SU-DHL-6 (cell line): Measurements from ENCODE around the gene CR1.

ENCODE experiments used
- H2AFZ ChIP-seq: fragments of 200-600 bp; sonication (generic); 2 replicates; pipeline ENCODE4 v1.6.1; 2014; ENCODE audit warnings: low read depth, mild to moderate bottlenecking, moderate library complexity, mixed read lengths, antibody characterized with exemption, low read length; ENCODE audit not compliant: severe bottlenecking
- H3F3A ChIP-seq: fragments of 200-600 bp; shearing (Covaris generic); 2 replicates; pipeline ENCODE4 v1.6.0; 2016; ENCODE audit warnings: antibody characterized with exemption, mild to moderate bottlenecking; ENCODE audit not compliant: insufficient read depth
- H3K27ac ChIP-seq: fragments of 200-600 bp; sonication (generic); 2 replicates; pipeline ENCODE4 v1.5.1; 2016; ENCODE audit warnings: low read depth, mild to moderate bottlenecking, low read length, moderate library complexity, mixed read lengths
- H3K27me3 ChIP-seq: fragments of 200-600 bp; sonication (generic), shearing (Covaris generic); 2 replicates; pipeline ENCODE4 v1.6.0; 2014; ENCODE audit warnings: mild to moderate bottlenecking, low read length
- H3K36me3 ChIP-seq: fragments of 200-600 bp; sonication (generic); 2 replicates; pipeline ENCODE4 v1.6.1; 2014; ENCODE audit warnings: mild to moderate bottlenecking, low read length, mixed read lengths
- H3K4me2 ChIP-seq: fragments of 300-600, 200-600 bp; shearing (Covaris generic), sonication (generic); 2 replicates; pipeline ENCODE4 v1.6.0; 2014; ENCODE audit warnings: low read length, low read depth, mild to moderate bottlenecking; ENCODE audit not compliant: poor library complexity, severe bottlenecking
- H3K4me3 ChIP-seq: fragments of 200-600 bp; sonication (generic); 2 replicates; pipeline ENCODE4 v1.5.1; 2014; ENCODE audit warnings: antibody characterized with exemption, low read length, mild to moderate bottlenecking, mixed read lengths; ENCODE audit not compliant: insufficient read depth, poor library complexity, severe bottlenecking
- H3K79me2 ChIP-seq: fragments of 200-600 bp; sonication (generic); 2 replicates; pipeline ENCODE4 v1.6.1; 2014; ENCODE audit warnings: mild to moderate bottlenecking, low read length, moderate library complexity; ENCODE audit not compliant: insufficient read depth
- H3K9ac ChIP-seq: fragments of 200-600 bp; sonication (generic); 2 replicates; pipeline ENCODE4 v1.7.0; 2014; ENCODE audit warnings: mild to moderate bottlenecking, low read length
- H3K9me2 ChIP-seq: fragments of 200-600 bp; sonication (generic); replicated peaks from 2 replicates; pipeline ENCODE4 v1.6.1; 2014; ENCODE audit warnings: low read length; ENCODE audit not compliant: insufficient read depth
- H3K9me3 ChIP-seq: fragments of 200-600 bp; sonication (generic); 2 replicates; pipeline ENCODE4 v1.6.1; 2014; ENCODE audit warnings: low read length, mixed read lengths; ENCODE audit not compliant: insufficient read depth
- H4K20me1 ChIP-seq: fragments of 200-600 bp; sonication (generic); 2 replicates; pipeline ENCODE4 v1.6.1; 2014; ENCODE audit warnings: low read depth, mild to moderate bottlenecking, antibody characterized with exemption, low read length, moderate library complexity, mixed read lengths
- CTCF ChIP-seq: fragments of 200-600 bp; sonication (generic); IDR thresholded peaks from one replicate; pipeline ENCODE4 v1.5.1; 2017; ENCODE audit warnings: antibody characterized with exemption, mild to moderate bottlenecking, low read length, moderate library complexity; ENCODE audit not compliant: insufficient read depth, poor library complexity, severe bottlenecking
- EZH2phosphoT487 ChIP-seq: fragments of 200-600 bp; sonication (generic), shearing (Covaris generic); conservative IDR thresholded peaks from 2 replicates; pipeline ENCODE4 v1.6.1; 2018; ENCODE audit warnings: mild to moderate bottlenecking, antibody characterized with exemption, low read length, moderate library complexity, mixed read lengths

CR1 gene

GRCh38 chr1:207461649-207462048 is 34.3 kb upstream of the CR1 start:
- Histone ChIP-seq H3K36me3 (no peaks in the 10 kb centered on the region), H3K9ac (no peak overlapping the region), H3K27ac (no peak overlapping the region), H3K9me2 (no peaks in the 10 kb centered on the region), H3K27me3 (no peaks in the 10 kb centered on the region), H3K4me2 (no peak overlapping the region), H2AFZ (no peak overlapping the region), H3K9me3 (no peaks in the 10 kb centered on the region), H3K79me2 (no peaks in the 10 kb centered on the region), H4K20me1 (no peaks in the 10 kb centered on the region), H3F3A (no peaks in the 10 kb centered on the region), H3K4me3 (no peak overlapping the region)
- TF ChIP-seq CTCF = no peak

- no peaks in the 10 kb centered on the region for H4K20me1 ChIP-seq
- H3K36me3 ChIP-seq = no peaks in the 10 kb centered on the region
- H3K9ac ChIP-seq = no peak overlapping the region
- no peak overlapping the region for H3K4me3 ChIP-seq
- no peak for TF ChIP-seq CTCF
- TF ChIP-seq EZH2phosphoT487 = no peak
- no peaks in the 10 kb centered on the region for H3K79me2 ChIP-seq
- H3K27me3 ChIP-seq = no peaks in the 10 kb centered on the region
- no peak overlapping the region for H2AFZ ChIP-seq
- H3K4me2 ChIP-seq = no peak overlapping the region
- no peak overlapping the region for H3K27ac ChIP-seq
- no peaks in the 10 kb centered on the region for H3K9me2 ChIP-seq
- no peaks in the 10 kb centered on the region for H3K9me3 ChIP-seq
- H3F3A ChIP-seq = no peaks in the 10 kb centered on the region
Measured at GRCh38 chr1:207462535-207462934, 33.4 kb upstream of the CR1 start.

GRCh38 chr1:207463021-207463420 is 32.9 kb upstream of the CR1 start:
- Histone ChIP-seq H3K4me2 (no peak overlapping the region), H3K27ac (no peak overlapping the region), H3K79me2 (no peaks in the 10 kb centered on the region), H2AFZ (no peak overlapping the region), H3K9ac (no peak overlapping the region), H3K4me3 (no peak overlapping the region), H3K9me2 (no peaks in the 10 kb centered on the region), H3K36me3 (no peaks in the 10 kb centered on the region), H3K9me3 (no peaks in the 10 kb centered on the region), H3K27me3 (no peaks in the 10 kb centered on the region), H4K20me1 (no peaks in the 10 kb centered on the region), H3F3A (no peaks in the 10 kb centered on the region)
- TF ChIP-seq CTCF (no peak), EZH2phosphoT487 (no peak)

GRCh38 chr1:207463571-207463970 is 32.4 kb upstream of the CR1 start:
- Histone ChIP-seq H2AFZ (no peak overlapping the region), H3K27ac (no peak overlapping the region), H3K9me2 (no peaks in the 10 kb centered on the region), H3K4me2 (no peak overlapping the region), H3K9ac (no peak overlapping the region), H3K79me2 (no peaks in the 10 kb centered on the region), H3K4me3 (no peak overlapping the region), H3K27me3 (no peaks in the 10 kb centered on the region), H4K20me1 (no peaks in the 10 kb centered on the region), H3F3A (no peaks in the 10 kb centered on the region), H3K9me3 (no peaks in the 10 kb centered on the region), H3K36me3 (no peaks in the 10 kb centered on the region)
- no peak for TF ChIP-seq CTCF
- no peak for TF ChIP-seq EZH2phosphoT487
